Liver (tissue), 9 donors: ENCODE results near the gene ZSWIM4. TPM values are rescaled to one million over a fixed set of nuclear protein-coding genes. Genes with fewer than 3 reads are reported as not detected.

Experiments
- DNase-seq: peaks from one replicate; pipeline ENCODE4 v3.0.0-alpha.2; 2017; ENCODE audit warnings: low spot score
- H3K27ac ChIP-seq, 2 donors: one replicate each; pipeline ENCODE4 v1.7.0; 2013; ENCODE audit warnings: inconsistent platforms in 2 of 2, low read length in 2 of 2, control low read depth in 1 of 2, low read depth in 1 of 2, mild to moderate bottlenecking in 1 of 2
- H3K27me3 ChIP-seq, 4 donors: one replicate each; pipeline versions ENCODE4 v1.6.1 to v1.7.0; 2013; ENCODE audit warnings: low read length in 3 of 4, inconsistent platforms in 1 of 4, mild to moderate bottlenecking in 1 of 4, moderate library complexity in 1 of 4; ENCODE audit not compliant: control insufficient read depth in 4 of 4, insufficient read depth in 4 of 4
- H3K36me3 ChIP-seq, 4 donors: one replicate each; pipeline versions ENCODE4 v1.6.1 to v1.7.0; 2013; ENCODE audit warnings: low read length in 3 of 4, mild to moderate bottlenecking in 3 of 4, low read depth in 1 of 4, moderate library complexity in 1 of 4; ENCODE audit not compliant: control insufficient read depth in 4 of 4, insufficient read depth in 3 of 4
- H3K4me1 ChIP-seq, 4 donors: one replicate each; pipeline versions ENCODE4 v1.6.1 to v1.7.0; 2013; ENCODE audit warnings: low read length in 3 of 4, mild to moderate bottlenecking in 3 of 4, moderate library complexity in 1 of 4; ENCODE audit not compliant: control insufficient read depth in 4 of 4, insufficient read depth in 4 of 4
- H3K4me3 ChIP-seq, 3 donors: one replicate each; pipeline versions ENCODE4 v1.6.1 to v1.7.0; 2013; ENCODE audit warnings: low read length in 3 of 3, control low read depth in 1 of 3, low read depth in 1 of 3, mild to moderate bottlenecking in 1 of 3
- H3K9ac ChIP-seq, 2 donors: one replicate each; pipeline ENCODE4 v1.7.0; 2013; ENCODE audit warnings: low read length in 2 of 2, mild to moderate bottlenecking in 2 of 2, moderate library complexity in 2 of 2, control low read depth in 1 of 2, low read depth in 1 of 2
- H3K9me3 ChIP-seq, 4 donors: one replicate each; pipeline versions ENCODE4 v1.6.1 to v1.7.0; 2013; ENCODE audit warnings: low read length in 3 of 4; ENCODE audit not compliant: control insufficient read depth in 4 of 4
- ATF3 ChIP-seq: IDR thresholded peaks from 2 replicates; pipeline ENCODE4 v1.6.1; 2016; ENCODE audit warnings: antibody characterized with exemption
- CTCF ChIP-seq: fragments of 150-350 bp; IDR thresholded peaks from 2 replicates; pipeline ENCODE4 v1.5.1; 2017; ENCODE audit warnings: improper control_type of control experiment, low read depth, low read length; ENCODE audit not compliant: missing input control
- EGR1 ChIP-seq, 2 donors: IDR thresholded peaks; 2 replicates each; pipeline ENCODE4 v1.6.1; 2016 to 2018; ENCODE audit warnings: antibody characterized with exemption in 2 of 2, low read depth in 2 of 2
- FOXA1 ChIP-seq: IDR thresholded peaks from 2 replicates; pipeline ENCODE4 v1.6.1; 2016; ENCODE audit warnings: antibody characterized with exemption
- FOXA2 ChIP-seq: IDR thresholded peaks from 2 replicates; pipeline ENCODE4 v1.6.1; 2016; ENCODE audit warnings: antibody characterized with exemption
- GABPA ChIP-seq, 2 donors: IDR thresholded peaks in 1 of 2; conservative IDR thresholded peaks in 1 of 2; 2 replicates each; pipeline ENCODE4 v1.6.1; 2016; ENCODE audit warnings: antibody characterized with exemption in 2 of 2, mild to moderate bottlenecking in 1 of 2, moderate library complexity in 1 of 2
- HNF4A ChIP-seq, 2 donors: conservative IDR thresholded peaks; 2 replicates each; pipeline ENCODE4 v1.6.1; 2016; ENCODE audit warnings: antibody characterized with exemption in 2 of 2, mild to moderate bottlenecking in 2 of 2
- HNF4G ChIP-seq: IDR thresholded peaks from 2 replicates; pipeline ENCODE4 v1.6.1; 2016; ENCODE audit warnings: antibody characterized with exemption
- JUND ChIP-seq, 2 donors: IDR thresholded peaks; 2 replicates each; pipeline ENCODE4 v1.6.1; 2016; ENCODE audit warnings: antibody characterized with exemption in 2 of 2
- MAX ChIP-seq: IDR thresholded peaks from 2 replicates; pipeline ENCODE4 v1.6.1; 2016; ENCODE audit warnings: antibody characterized with exemption
- NR2F2 ChIP-seq: IDR thresholded peaks from 2 replicates; pipeline ENCODE4 v1.6.1; 2016; ENCODE audit warnings: antibody characterized with exemption
- RAD21 ChIP-seq, 2 donors: IDR thresholded peaks; 2 replicates each; pipeline ENCODE4 v1.6.1; 2016; ENCODE audit warnings: antibody characterized with exemption in 2 of 2, mild to moderate bottlenecking in 2 of 2
- REST ChIP-seq: IDR thresholded peaks from 2 replicates; pipeline ENCODE4 v1.6.1; 2016; ENCODE audit warnings: antibody characterized with exemption, mild to moderate bottlenecking
- RXRA ChIP-seq, 2 donors: IDR thresholded peaks; 2 replicates each; pipeline ENCODE4 v1.6.1; 2017 to 2018; ENCODE audit warnings: antibody characterized with exemption in 2 of 2, mild to moderate bottlenecking in 1 of 2
- SP1 ChIP-seq: IDR thresholded peaks from 2 replicates; pipeline ENCODE4 v1.6.1; 2018; ENCODE audit warnings: antibody characterized with exemption, mild to moderate bottlenecking
- TAF1 ChIP-seq: conservative IDR thresholded peaks from 2 replicates; pipeline ENCODE4 v1.6.1; 2016; ENCODE audit warnings: antibody characterized with exemption, mild to moderate bottlenecking
- YY1 ChIP-seq: IDR thresholded peaks from 2 replicates; pipeline ENCODE4 v1.6.1; 2016; ENCODE audit warnings: antibody characterized with exemption, mild to moderate bottlenecking
- ZBTB33 ChIP-seq: IDR thresholded peaks from 2 replicates; pipeline ENCODE4 v1.6.1; 2016; ENCODE audit warnings: antibody characterized with exemption
- WGBS: extraction: QIAGEN DNeasy Blood & Tissue Kit; methylation state at CpG from one replicate; pipeline ENCODE4 v1.1.7; 2013; 5-methylcytosine and 5-hydroxymethylcytosine counted together
- polyA plus RNA-seq, 2 donors: library from polyadenylated mRNA; stranded (reverse) in 1 of 2; unstranded in 1 of 2; fragments of 200-250 nt in 1 of 2; fragments of >200 nt in 1 of 2; fragmentation: Nextera tagmentation in 1 of 2; extraction: Ambion mirVana in 1 of 2; gene quantifications; one replicate each; pipeline versions ENCODE4 v1.2.1 to v1.2.3, GENCODE V29; 2013 to 2015
- total RNA-seq, 2 donors: library from RNA; depleted of rRNA; stranded (reverse); fragments of >200 nt; gene quantifications; one replicate each; pipeline ENCODE4 v1.2.3, GENCODE V29; 2014
- donor health status: healthy.
- donor health status: healthy.
- donor health status: healthy.
- donor health status: healthy.
- donor health status: healthy.

ZSWIM4 gene
- total and polyA plus RNA-seq, 4 donors = 0.14 to 2.2 (median 1.2) TPM

GRCh38 chr19:13812544-13812943 is 17.3 kb downstream of the ZSWIM4 start:
- Histone ChIP-seq H3K4me1 (no peaks in the 10 kb centered on the region), H3K4me3 (no peak overlapping the region), H3K36me3 (peaks cover 0 to 3% (median 0%) of the 10 kb centered on the region in 4 donors), H3K9ac (no peak overlapping the region), H3K9me3 (no peaks in the 10 kb centered on the region), H3K27me3 (no peaks in the 10 kb centered on the region), H3K27ac (no peak overlapping the region)
- 94% methylated on average over 11 of the region's 11 CpGs for WGBS
- no peak for TF ChIP-seq RXRA (IDR thresholded peaks at IDR 0.05)
- TF ChIP-seq HNF4G = no peak
- no peak for TF ChIP-seq MAX
- no peak for TF ChIP-seq ZBTB33
- TF ChIP-seq YY1 = no peak
- TF ChIP-seq RAD21 (IDR thresholded peaks at IDR 0.05) = no peak
- no peak for TF ChIP-seq CTCF
- no peak for TF ChIP-seq TAF1
- no peak for DNase-seq

GRCh38 chr19:13813147-13813546 is 17.9 kb downstream of the ZSWIM4 start:
- TF ChIP-seq HNF4A (conservative IDR thresholded peaks at IDR 0.05) (no peak), SP1 (no peak), RXRA (IDR thresholded peaks at IDR 0.05) (no peak), MAX (no peak), GABPA (IDR thresholded peaks at IDR 0.05 in 1 of 2, conservative IDR thresholded peaks at IDR 0.05 in 1 of 2) (no peak), FOXA1 (no peak), RAD21 (IDR thresholded peaks at IDR 0.05) (no peak), REST (no peak), JUND (IDR thresholded peaks at IDR 0.05) (no peak), TAF1 (no peak), CTCF (no peak), NR2F2 (no peak), ZBTB33 (no peak), ATF3 (no peak), FOXA2 (no peak), YY1 (no peak), HNF4G (no peak), EGR1 (IDR thresholded peaks at IDR 0.05; ENCODE audit: low read depth in 2 of 2) (no peak)
- WGBS = 95% methylated on average over 2 of the region's 2 CpGs
- H3K4me1 ChIP-seq = no peaks in the 10 kb centered on the region
- no peak overlapping the region for H3K9ac ChIP-seq
- H3K4me3 ChIP-seq = no peak overlapping the region
- no peaks in the 10 kb centered on the region for H3K27me3 ChIP-seq
- H3K9me3 ChIP-seq = no peaks in the 10 kb centered on the region
- H3K27ac ChIP-seq = no peak overlapping the region
- H3K36me3 ChIP-seq = peaks cover 0 to 3% (median 0%) of the 10 kb centered on the region in 4 donors
- DNase-seq = no peak
